HCT116 (cell line): ENCODE data around the gene ALK. TPM values are rescaled to one million over a fixed set of nuclear protein-coding genes. Genes with fewer than 3 reads are reported as not detected.

Experiments
- ATAC-seq: fragments of 200-7000 bp; cut with Tn5 transposase; 2 replicates; pipeline ENCODE4 v1.9.1; 2020; ENCODE audit warnings: mild to moderate bottlenecking, moderate library complexity
- BruUV-seq: library from RNA; stranded (reverse); fragments of 400-500 nt; replicated peaks from 2 replicates; lab custom pipeline; 2021; lab: Mats Ljungman, UMichigan
- CTCF ChIA-PET: fragments of 300-600 bp; sonication (Branson Sonifier 250); formaldehyde crosslinking; loops from one replicate; lab custom pipeline; 2021; ENCODE audit warnings: antibody characterized with exemption; lab: Charles Lee
- POLR2A ChIA-PET: fragments of 300-600, 350-600 bp; sonication (Branson Sonifier 250); formaldehyde crosslinking; loops from one replicate; lab custom pipeline; 2021; ENCODE audit warnings: antibody characterized with exemption; lab: Charles Lee
- RAD21 ChIA-PET, 2 experiments: fragments of 300-600 bp; sonication (Branson Sonifier 250); formaldehyde crosslinking; loops; one replicate each; lab custom pipeline; 2023; ENCODE audit warnings: low total read pairs in 2 of 2; ENCODE audit not compliant: uncharacterized antibody in 2 of 2, unreplicated experiment in 2 of 2, low non-redundant PET in 1 of 2; lab: Charles Lee
- DNase-seq: peaks from one replicate; pipeline ENCODE4 v3.0.0-alpha.2; 2010; ENCODE audit warnings: low read depth, low spot score
- H2AFZ ChIP-seq: fragments of 200-600 bp; shearing (Covaris generic), sonication (generic); 2 replicates; pipeline ENCODE4 v1.6.1; 2017; ENCODE audit warnings: low read depth, mixed run types, mixed read lengths, antibody characterized with exemption, low read length; ENCODE audit not compliant: poor library complexity, severe bottlenecking
- H3K27ac ChIP-seq: 2 replicates; pipeline ENCODE4 v1.5.1; 2012; ENCODE audit warnings: low read depth, low read length
- H3K27me3 ChIP-seq: fragments of 200-600 bp; sonication (generic); 2 replicates; pipeline ENCODE4 v1.6.1; 2016; ENCODE audit warnings: mixed run types, low read length, mixed read lengths; ENCODE audit not compliant: insufficient read depth
- H3K36me3 ChIP-seq, 2 experiments: fragments of 200-500 bp in 1 of 2; fragments of 200-600 bp in 1 of 2; sonication (Bioruptor generic) in 1 of 2; sonication (generic) in 1 of 2; 2 replicates each; pipeline versions ENCODE4 v1.5.1 to v1.6.1; 2014 to 2016; ENCODE audit warnings: low read length in 2 of 2, inconsistent platforms in 1 of 2, mixed read lengths in 1 of 2, mixed run types in 1 of 2; ENCODE audit not compliant: insufficient read depth in 2 of 2, control insufficient read depth in 1 of 2
- H3K4me1 ChIP-seq, 2 experiments: fragments of 200-600 bp in 1 of 2; sonication (generic) in 1 of 2; 2 replicates each; pipeline versions ENCODE4 v1.5.1 to v1.6.1; 2012 to 2017; ENCODE audit warnings: low read length in 2 of 2, inconsistent platforms in 1 of 2, mild to moderate bottlenecking in 1 of 2, mixed read lengths in 1 of 2, mixed run types in 1 of 2, moderate library complexity in 1 of 2; ENCODE audit not compliant: insufficient read depth in 2 of 2, control insufficient read depth in 1 of 2
- H3K4me2 ChIP-seq: fragments of 200-600 bp; sonication (generic); 2 replicates; pipeline ENCODE4 v1.6.1; 2017; ENCODE audit warnings: mixed run types, low read length, mixed read lengths
- H3K4me3 ChIP-seq, 2 experiments: fragments of 200-600 bp in 1 of 2; sonication (generic) in 1 of 2; replicated peaks in 1 of 2; 2 replicates each; pipeline ENCODE4 v1.5.1; 2011 to 2016; ENCODE audit warnings: low read length in 2 of 2, control low read depth in 1 of 2, low read depth in 1 of 2, mild to moderate bottlenecking in 1 of 2, mixed read lengths in 1 of 2, mixed run types in 1 of 2
- H3K79me2 ChIP-seq: fragments of 200-600 bp; sonication (generic); 2 replicates; pipeline ENCODE4 v1.6.1; 2017; ENCODE audit warnings: mild to moderate bottlenecking, mixed run types, low read length, moderate library complexity, mixed read lengths; ENCODE audit not compliant: insufficient read depth
- H3K9ac ChIP-seq: fragments of 200-600 bp; sonication (generic); 2 replicates; pipeline ENCODE4 v1.6.1; 2016; ENCODE audit warnings: low read length, mixed read lengths
- H3K9me2 ChIP-seq: fragments of 200-600 bp; sonication (generic), shearing (Covaris generic); 2 replicates; pipeline ENCODE4 v1.6.1; 2017; ENCODE audit warnings: mixed run types, mild to moderate bottlenecking, moderate library complexity; ENCODE audit not compliant: insufficient read depth
- H3K9me3 ChIP-seq, 2 experiments: fragments of 200-500 bp in 1 of 2; fragments of 200-600 bp in 1 of 2; sonication (Bioruptor generic) in 1 of 2; sonication (generic) in 1 of 2; 2 replicates each; pipeline ENCODE4 v1.6.1; 2014 to 2017; ENCODE audit warnings: low read length in 2 of 2, mixed read lengths in 2 of 2, inconsistent platforms in 1 of 2, low read depth in 1 of 2, mild to moderate bottlenecking in 1 of 2, mixed run types in 1 of 2, moderate library complexity in 1 of 2; ENCODE audit not compliant: control insufficient read depth in 1 of 2, insufficient read depth in 1 of 2
- H4K20me1 ChIP-seq: fragments of 200-600 bp; sonication (generic), shearing (Covaris generic); 2 replicates; pipeline ENCODE4 v1.6.1; 2017; ENCODE audit warnings: mixed run types, mild to moderate bottlenecking, moderate library complexity; ENCODE audit not compliant: insufficient read depth
- CBX3 ChIP-seq: IDR thresholded peaks from 2 replicates; pipeline ENCODE4 v1.6.1; 2012; ENCODE audit warnings: low read depth
- EGR1 ChIP-seq: IDR thresholded peaks from 2 replicates; pipeline ENCODE4 v1.6.1; 2012; ENCODE audit warnings: low read depth
- ELF1 ChIP-seq: IDR thresholded peaks from 2 replicates; pipeline ENCODE4 v1.6.1; 2012; ENCODE audit warnings: low read depth, borderline replicate concordance
- EZH2 ChIP-seq: fragments of 200-600 bp; sonication (generic); IDR thresholded peaks from 2 replicates; pipeline ENCODE4 v1.6.1; 2017; ENCODE audit warnings: antibody characterized with exemption, mixed run types
- FOSL1 ChIP-seq: IDR thresholded peaks from 2 replicates; pipeline ENCODE4 v1.6.1; 2012; ENCODE audit warnings: low read depth
- SIN3A ChIP-seq: IDR thresholded peaks from 2 replicates; pipeline ENCODE4 v1.6.1; 2012; ENCODE audit warnings: low read depth
- TCF7L2 ChIP-seq: IDR thresholded peaks from 2 replicates; pipeline ENCODE4 v1.7.0; 2011; ENCODE audit warnings: borderline replicate concordance, inconsistent platforms; ENCODE audit not compliant: insufficient read depth, insufficient read length; ENCODE audit errors: extremely low read depth
- intact Hi-C: fragments of 100-400 bp; cut with micrococcal nuclease; formaldehyde crosslinking; loops from 2 replicates; pipeline ENCODE4 v1.10.0; 2022
- total RNA-seq: library from RNA; stranded (reverse); gene quantifications from one replicate; pipeline ENCODE4 v1.2.1, GENCODE V29; 2021; ENCODE audit not compliant: unreplicated experiment
- TF ChIP-seq, protein P1 (sequence below), 3 experiments: fragments of 200-600 bp in 1 of 3; sonication (generic) in 1 of 3; IDR thresholded peaks in 2 of 3; conservative IDR thresholded peaks in 1 of 3; 2 replicates each; pipeline ENCODE4 v1.5.1; 2012 to 2017; ENCODE audit warnings: low read depth in 2 of 3, low read length in 2 of 3, antibody characterized with exemption in 1 of 3, borderline replicate concordance in 1 of 3, control low read depth in 1 of 3, mild to moderate bottlenecking in 1 of 3, mixed read lengths in 1 of 3, mixed run types in 1 of 3, moderate library complexity in 1 of 3; ENCODE audit not compliant: insufficient read depth in 1 of 3
- TF ChIP-seq, protein P2 (sequence below): IDR thresholded peaks from 2 replicates; pipeline ENCODE4 v1.6.1; 2012; ENCODE audit warnings: low read depth

The ALK gene
- total RNA-seq, 1 experiment from 2014 or later, result not detected

GRCh38 chr2:29954316-29954715 is 32.9 kb upstream of the ALK start:
- no peak overlapping the region for H3K4me2 ChIP-seq
- H3K4me1 ChIP-seq, result no peaks in the 10 kb centered on the region
- H3K9ac ChIP-seq, result no peak overlapping the region
- ATAC-seq (no peak), DNase-seq (no peak)
- H3K36me3 ChIP-seq, result no peaks in the 10 kb centered on the region
- H3K9me2 ChIP-seq, result no peaks in the 10 kb centered on the region
- TF ChIP-seq, protein P1, sequence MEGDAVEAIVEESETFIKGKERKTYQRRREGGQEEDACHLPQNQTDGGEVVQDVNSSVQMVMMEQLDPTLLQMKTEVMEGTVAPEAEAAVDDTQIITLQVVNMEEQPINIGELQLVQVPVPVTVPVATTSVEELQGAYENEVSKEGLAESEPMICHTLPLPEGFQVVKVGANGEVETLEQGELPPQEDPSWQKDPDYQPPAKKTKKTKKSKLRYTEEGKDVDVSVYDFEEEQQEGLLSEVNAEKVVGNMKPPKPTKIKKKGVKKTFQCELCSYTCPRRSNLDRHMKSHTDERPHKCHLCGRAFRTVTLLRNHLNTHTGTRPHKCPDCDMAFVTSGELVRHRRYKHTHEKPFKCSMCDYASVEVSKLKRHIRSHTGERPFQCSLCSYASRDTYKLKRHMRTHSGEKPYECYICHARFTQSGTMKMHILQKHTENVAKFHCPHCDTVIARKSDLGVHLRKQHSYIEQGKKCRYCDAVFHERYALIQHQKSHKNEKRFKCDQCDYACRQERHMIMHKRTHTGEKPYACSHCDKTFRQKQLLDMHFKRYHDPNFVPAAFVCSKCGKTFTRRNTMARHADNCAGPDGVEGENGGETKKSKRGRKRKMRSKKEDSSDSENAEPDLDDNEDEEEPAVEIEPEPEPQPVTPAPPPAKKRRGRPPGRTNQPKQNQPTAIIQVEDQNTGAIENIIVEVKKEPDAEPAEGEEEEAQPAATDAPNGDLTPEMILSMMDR (IDR thresholded peaks at IDR 0.05 in 2 of 3, conservative IDR thresholded peaks at IDR 0.05 in 1 of 3; ENCODE audit: borderline replicate concordance in 1 of 3, insufficient read depth in 1 of 3, low read depth in 2 of 3, low read length in 2 of 3), result no peak
- TF ChIP-seq ELF1 (no peak), CBX3 (no peak), EGR1 (no peak), EZH2 (no peak), TCF7L2 (no peak), SIN3A (no peak), FOSL1 (no peak)
- TF ChIP-seq, protein P2, sequence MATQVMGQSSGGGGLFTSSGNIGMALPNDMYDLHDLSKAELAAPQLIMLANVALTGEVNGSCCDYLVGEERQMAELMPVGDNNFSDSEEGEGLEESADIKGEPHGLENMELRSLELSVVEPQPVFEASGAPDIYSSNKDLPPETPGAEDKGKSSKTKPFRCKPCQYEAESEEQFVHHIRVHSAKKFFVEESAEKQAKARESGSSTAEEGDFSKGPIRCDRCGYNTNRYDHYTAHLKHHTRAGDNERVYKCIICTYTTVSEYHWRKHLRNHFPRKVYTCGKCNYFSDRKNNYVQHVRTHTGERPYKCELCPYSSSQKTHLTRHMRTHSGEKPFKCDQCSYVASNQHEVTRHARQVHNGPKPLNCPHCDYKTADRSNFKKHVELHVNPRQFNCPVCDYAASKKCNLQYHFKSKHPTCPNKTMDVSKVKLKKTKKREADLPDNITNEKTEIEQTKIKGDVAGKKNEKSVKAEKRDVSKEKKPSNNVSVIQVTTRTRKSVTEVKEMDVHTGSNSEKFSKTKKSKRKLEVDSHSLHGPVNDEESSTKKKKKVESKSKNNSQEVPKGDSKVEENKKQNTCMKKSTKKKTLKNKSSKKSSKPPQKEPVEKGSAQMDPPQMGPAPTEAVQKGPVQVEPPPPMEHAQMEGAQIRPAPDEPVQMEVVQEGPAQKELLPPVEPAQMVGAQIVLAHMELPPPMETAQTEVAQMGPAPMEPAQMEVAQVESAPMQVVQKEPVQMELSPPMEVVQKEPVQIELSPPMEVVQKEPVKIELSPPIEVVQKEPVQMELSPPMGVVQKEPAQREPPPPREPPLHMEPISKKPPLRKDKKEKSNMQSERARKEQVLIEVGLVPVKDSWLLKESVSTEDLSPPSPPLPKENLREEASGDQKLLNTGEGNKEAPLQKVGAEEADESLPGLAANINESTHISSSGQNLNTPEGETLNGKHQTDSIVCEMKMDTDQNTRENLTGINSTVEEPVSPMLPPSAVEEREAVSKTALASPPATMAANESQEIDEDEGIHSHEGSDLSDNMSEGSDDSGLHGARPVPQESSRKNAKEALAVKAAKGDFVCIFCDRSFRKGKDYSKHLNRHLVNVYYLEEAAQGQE, result no peak
- POLR2A ChIA-PET, result no interaction called here
- no peaks in the 10 kb centered on the region for H4K20me1 ChIP-seq
- H3K27ac ChIP-seq, result no peak overlapping the region
- CTCF ChIA-PET, result no interaction called here
- no peaks in the 10 kb centered on the region for H3K9me3 ChIP-seq
- no peak overlapping the region for H3K4me3 ChIP-seq
- H3K79me2 ChIP-seq, result no peaks in the 10 kb centered on the region
- intact Hi-C loops, result no loop called here
- BruUV-seq, result no TSS peak
- H3K27me3 ChIP-seq, result peaks cover 44% of the 10 kb centered on the region
- H2AFZ ChIP-seq, result no peak overlapping the region
- RAD21 ChIA-PET, result no interaction called here
